GM18861 (cell line): Measurements from ENCODE around the gene PDGFA.

Experiments used
- ATAC-seq: cut with Tn5 transposase; IDR thresholded peaks from one replicate; pipeline ENCODE4 v1.9.1; 2021; ENCODE audit not compliant: unreplicated experiment

PDGFA gene

DNA sequence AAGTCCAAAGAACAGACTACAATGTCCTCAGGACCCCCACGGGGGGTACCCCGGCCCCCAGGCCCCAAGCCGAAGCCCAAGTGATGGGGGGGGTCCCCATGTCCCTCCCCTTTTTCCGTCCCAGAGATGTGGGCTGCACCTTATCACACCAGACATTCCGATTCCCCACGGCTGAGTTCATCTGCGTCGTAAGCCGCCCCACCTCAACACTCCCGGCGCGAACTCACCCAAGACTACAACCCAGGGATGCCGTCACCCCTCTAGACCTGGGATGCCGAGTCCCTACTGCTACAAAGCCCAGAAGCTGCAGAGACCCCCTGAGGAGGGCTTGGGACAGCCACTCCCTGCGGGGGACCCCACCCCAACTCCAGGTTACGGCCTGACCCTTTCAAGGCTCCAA is 14.5 kb downstream of the PDGFA start:
- ATAC-seq, result no peak

DNA sequence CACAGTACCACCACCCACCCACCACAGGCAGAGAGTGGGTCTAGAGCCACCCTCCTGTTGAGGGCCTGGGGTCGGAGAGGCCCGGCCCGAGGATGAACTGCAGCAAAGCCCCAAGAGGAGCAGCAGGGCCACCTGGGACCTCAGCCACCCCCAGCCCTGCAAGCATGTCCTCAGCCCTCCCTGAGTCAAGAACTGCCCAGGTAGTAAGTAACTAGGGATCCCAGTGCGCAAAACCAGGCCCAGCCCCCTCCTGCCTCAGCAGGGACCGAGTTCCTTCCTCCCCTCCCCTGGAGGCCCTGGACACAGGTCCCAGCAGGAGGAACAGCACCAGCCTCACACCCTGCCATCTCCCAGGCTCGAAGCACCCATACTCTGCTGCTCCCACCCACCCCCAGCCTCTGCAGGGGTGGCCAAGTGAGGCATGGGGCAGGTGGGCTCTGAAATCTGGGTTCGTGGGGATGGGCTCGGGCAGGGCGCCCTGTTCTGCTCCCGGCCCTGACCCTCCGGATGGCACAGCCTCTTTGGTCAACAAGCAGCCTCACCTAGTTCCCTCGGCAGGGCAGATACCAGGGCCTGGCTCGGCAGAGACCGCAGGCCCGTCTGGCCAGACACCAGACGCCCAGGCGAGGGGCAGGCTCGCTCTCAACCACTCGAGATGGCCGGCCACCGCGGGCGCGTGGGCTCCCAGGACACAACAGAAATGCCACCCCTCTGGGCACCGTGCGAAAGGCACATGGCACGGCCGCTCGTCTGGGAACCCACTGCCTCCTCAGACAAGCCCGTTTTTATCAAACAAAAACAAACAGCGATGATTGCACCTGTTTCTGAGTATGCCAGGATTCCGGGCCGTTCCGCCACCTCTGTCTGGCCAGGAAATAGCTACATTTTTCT is 15.2 kb downstream of the PDGFA start:
- no peak for ATAC-seq

DNA sequence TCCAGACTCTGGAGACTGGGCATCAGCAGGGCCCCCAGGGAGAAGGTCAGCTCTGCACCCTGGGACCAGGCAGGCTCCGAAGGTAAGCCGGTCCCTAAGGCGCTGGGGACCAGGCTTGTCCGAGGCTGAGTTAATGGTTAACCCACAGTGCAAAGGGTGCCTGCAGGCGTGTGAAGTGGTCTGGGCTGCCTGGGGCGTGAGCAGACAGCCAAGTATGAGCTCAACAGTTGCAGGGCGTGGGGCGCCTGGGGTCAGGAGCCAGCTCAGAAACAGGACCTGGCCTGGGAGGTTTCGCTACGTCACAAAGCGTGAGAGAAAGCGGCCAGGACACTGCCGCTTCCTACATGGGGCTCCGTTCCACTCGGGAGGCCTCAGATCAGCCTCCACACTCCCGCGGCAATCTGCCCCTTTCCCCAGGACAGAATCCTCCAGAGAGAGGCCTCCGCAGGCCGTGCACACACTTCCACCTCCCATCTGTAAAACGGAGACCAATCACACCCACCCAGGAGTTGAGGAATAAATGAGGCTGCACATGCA is 16.0 kb downstream of the PDGFA start:
- ATAC-seq, result no peak

DNA sequence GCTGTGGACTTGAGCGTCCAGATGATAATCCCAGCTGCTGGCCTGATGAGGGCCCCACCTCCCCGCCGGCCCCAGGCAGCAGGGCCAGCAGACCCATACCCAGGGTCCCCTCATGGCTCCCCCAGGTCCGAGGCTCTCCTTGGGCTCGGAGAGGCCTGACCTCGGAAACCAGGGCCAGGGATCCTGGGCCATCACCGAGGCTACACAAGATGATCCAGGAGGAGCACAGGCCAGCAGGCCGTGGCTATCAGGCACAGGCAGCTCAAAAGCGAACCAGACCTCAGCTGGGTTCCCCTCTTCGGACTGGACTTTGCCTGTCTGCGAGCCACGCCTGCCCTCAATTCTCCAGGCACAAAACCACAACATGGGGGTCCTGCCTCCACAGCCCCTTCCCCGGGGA is 17.4 kb downstream of the PDGFA start:
- ATAC-seq, result no peak

DNA sequence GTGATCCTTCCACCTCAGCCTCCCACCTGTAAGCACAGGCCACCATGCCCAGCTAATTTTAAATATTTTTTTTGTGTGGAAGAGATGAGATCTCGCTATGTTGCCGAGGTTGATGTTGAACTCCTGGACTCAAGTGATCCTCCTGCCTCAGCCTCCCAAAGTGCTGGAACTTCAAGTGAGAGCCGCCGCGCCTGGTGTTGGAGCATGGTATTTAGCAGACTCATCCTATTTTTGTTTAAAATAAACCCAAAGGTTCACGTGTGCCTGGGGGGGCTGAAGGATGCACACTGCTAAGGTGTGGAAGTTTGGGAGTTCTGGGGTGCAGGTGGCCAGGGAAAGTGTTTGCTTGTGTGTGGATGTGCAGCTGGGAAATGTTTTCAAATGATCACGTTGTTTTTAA is 18.1 kb downstream of the PDGFA start:
- ATAC-seq, result no peak

DNA sequence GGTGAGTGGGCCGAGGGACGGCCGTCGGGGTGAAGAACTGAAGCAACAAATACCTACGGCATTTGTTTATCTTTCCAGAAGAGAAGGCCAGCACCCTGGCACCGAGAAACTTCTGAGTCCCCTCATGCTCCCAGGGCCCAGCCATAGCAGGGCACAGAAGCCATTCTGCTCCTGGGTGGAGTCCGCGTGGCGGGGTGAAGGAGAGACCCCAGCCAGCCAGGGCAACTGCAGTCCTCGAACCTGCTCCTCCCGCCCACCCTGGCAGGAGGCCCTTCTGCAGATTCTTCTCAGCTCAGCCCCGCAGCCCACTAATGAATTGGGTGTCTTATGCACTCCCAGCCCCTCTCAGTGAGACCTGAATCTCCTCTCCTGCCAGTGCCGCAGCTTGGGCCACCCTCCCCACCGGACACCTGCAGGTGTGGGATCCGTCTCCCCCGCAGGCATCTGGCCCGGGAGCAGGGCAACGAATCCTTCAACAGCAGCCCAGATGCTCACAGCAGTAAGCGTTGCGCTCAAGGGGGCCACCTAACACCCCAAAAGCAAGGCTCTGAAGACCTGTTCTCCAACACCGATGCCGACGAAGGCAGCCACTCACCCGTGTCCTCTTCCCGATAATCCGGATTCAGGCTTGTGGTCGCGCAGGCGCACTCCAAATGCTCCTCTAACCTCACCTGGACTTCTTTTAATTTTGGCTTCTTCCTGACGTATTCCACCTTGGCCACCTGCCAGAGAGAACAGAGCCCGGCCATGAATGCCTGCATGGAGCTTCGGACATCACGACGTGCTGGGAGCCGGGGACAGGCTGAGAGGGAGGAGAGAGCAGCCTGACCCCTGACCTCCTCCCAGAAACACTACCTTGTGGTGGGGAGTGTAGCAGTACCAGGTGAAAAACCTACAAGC is 18.9 kb downstream of the PDGFA start:
- no peak for ATAC-seq

DNA sequence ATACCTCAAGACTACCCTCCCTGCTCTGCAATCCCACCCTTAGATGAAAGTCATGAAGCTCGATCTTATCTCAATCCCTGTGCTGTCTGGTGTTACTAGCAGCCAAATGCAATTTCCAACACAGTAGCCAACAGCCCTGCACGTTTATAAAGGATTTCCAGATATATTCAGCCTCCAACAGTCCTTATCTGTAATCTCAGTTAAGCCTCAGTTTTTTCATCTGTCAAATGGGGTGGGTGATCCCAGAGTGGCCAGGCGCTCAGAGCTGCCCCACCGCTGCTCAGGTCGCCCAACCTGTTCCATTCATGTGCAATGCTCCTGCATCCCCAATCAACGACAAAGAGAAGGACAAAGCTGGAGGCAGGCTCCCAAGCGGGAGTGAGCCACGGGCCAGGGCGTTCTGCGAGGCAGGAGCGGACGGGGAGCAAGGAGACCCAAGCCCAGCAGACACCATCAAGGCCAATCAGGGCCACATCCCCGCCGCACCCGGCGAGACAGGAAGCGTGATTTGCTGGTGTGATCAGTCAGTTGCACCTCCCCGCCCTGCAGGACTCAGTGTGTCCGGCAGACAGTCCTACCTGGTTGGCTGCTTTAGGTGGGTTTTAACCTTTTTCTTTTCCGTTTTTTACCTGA is 19.7 kb downstream of the PDGFA start:
- no peak for ATAC-seq

DNA sequence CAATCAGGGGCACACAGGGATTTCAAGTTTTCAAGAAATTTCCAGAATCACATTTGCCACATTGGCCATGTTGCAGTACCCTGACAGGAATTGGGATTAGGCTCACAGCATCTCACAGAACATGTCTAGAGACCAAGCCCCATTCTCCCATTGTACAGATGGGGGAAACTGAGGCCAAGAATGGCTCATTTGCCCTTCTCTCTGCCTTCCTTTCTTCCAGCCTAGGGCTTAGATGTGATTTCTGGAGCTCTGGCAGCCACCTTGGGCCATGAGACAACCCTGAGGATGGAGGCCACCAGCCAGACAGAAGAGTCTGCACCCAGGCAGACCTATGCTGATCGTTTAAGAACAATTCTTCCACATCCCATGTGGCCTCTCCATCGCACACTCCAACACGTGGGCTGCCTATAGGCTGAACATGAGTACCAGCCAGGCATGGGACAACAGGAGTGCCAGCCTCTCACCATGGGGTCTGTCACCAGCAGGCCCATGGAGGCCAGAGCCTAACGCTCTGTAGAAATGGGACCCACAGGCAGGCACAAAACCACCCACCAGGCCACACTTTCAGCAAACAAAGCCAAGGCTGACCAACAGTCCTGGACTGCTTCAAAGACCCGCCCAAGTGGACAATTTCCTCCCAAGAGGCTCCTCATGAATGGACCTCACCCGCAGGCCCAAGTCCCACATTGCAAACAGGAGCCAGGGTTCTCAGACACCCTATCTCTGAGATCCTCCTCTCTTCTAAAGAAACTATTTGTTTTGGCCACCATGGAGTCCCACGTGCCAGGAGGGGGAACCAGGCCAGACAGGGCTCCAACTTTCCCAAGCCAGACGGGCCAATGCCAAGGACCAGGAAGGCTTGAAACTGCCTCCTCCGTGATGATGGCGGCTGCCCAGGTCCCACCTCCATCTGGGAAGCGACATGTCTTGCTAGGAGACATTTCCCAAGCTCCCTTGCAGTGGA is 20.7 kb downstream of the PDGFA start:
- no peak for ATAC-seq

DNA sequence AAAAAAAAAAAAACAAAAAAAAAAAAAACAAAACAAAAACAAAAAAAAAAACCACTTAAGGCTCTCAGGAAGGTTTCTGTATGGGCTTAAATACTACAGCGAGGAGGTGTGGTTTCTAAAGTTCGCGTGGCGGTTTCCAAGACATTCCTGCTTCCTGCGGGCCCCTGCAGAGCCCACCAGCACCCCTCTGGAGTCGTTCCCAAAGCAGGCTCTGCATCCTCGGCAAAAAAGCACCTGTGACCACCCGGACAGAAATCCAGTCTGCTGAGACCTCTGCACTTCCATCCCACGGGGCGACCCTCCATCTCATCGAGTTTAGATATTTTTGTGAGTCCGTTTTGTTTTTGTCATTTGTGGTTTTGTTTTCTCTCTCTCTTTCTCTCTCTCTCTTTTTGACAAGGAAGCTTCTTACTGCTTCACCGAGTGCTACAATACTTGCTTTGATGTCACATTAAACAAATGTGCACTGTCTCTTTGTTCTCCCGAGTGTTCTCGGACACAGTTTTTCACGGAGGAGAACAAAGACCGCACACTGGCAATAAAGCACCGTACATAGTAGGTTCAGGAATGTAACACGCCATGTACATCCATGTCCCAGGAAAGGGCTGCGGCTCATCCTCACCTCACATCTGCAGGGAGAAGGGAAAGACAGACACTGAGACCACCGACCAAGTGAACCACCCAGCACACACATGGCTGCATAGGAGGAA is 21.5 kb downstream of the PDGFA start:
- ATAC-seq, result no peak

DNA sequence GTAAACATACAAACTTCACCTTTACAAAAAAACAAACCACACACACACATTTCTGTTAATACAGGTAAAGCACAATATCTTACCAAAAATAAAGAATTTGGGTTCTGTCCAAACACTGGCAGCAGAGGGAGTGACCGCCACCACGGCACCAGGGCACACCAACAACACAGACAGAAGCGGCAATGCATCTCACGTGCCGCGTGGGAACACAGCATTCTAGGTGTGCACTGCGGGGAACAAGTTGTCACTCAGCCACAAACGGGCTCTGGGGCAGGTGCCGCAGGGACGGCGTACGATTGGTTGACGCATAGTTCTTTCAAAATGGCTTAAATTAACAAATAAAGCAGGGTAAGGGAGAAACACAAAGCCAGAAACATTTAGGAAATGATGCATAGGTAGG is 22.3 kb downstream of the PDGFA start:
- ATAC-seq, result no peak

DNA sequence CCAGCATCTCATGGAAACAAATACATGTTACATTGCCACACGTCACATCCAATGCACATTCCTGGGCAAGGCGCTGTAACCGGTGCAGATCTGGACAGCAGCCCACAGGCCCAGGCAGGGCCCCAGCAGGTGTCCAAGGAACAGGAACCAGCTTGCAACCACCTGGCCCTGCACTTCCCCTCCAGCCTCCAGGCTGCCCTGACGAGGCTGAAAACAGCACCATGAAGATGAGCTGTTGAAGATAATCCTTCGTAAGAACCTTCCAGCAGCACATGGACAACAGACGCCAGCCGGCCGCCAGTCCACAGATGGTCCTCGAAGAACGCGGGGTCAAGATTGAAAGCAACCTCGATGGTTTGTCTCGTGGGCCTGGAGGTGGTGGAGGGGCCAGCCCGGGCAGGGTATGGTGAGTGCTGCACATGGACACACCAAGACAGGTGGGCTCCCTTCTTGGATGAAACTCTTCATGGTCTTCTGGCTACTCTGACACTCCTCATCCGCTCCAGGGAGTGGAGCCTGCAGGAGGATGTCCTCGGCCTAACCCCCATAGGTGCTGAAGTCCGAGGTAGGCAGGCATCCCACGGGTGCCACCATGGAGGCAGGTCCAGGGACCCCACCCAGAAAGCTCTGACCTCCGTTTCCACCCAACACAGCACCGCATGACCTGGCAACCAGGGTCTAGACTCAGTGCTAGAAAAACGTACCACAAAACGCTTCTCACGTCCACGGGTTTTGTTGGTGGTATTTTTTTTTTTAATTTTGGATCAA is 22.9 kb downstream of the PDGFA start:
- no peak for ATAC-seq

DNA sequence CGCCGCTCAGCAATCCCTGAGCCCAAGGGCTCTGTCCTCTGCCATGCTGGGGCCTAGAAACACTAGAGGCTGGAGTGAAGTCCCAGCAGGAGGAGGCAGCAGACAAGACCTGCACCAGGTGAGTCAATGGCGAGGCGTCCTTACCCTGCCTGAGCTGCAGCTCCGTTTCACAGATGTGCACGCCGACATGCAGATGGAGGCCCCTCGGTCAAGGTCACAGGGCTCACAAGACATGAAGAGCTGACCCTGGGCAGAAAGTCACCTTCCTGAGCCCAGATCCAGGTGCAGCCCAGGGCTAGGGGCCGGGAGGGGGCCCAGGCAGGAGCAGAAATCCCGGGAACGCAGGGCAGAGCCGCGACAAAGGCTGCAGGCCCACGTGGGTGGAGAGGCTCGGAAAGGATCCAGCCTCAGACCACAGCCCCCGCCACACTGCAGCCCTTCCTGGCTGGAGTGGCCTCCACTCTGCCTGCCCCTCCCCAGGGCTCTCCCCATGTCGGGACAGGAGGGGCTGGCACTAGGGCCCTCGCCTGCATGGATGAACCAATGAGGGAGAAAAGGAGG is 23.8 kb downstream of the PDGFA start:
- ATAC-seq, result no peak

DNA sequence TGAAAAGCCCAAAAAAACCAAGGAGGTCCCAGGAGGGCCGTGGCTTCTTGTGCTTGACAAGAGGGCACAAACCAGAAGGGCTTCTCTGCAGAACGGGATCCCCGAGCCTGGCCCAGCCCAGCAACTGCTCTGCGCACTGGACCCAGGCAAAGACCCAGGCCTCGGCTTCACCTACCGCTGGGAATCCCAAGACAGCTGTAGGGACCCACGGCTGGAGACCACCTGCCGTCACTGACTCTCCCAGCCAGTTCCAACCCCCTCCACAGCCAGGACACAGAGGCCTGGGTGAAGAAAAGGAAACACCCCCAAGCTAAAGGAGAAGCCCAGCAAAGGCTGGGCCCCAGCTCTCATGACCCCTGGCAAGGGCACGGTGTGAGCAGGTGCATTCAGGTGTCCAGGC is 24.3 kb downstream of the PDGFA start:
- ATAC-seq, result no peak

DNA sequence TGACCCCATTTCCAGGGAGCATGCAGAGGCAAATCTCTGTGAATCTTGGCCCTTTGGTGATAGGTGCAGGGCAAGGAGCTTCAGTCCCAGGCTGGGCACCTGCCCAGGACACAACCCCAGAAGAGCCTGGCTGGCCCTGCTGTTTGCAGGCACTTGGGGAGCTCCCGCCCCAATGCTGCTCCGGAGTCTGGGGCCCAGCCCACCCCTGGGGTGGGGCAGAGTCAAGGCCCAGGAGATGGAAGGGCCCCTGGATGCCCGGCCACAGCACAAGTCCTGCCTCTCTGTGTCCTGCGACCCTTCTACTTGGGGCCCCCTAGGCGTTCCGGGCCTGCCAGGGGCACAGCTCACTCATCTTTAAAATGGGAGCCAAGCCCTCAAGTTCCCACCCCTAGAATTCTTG is 24.7 kb downstream of the PDGFA start:
- ATAC-seq, result no peak

DNA sequence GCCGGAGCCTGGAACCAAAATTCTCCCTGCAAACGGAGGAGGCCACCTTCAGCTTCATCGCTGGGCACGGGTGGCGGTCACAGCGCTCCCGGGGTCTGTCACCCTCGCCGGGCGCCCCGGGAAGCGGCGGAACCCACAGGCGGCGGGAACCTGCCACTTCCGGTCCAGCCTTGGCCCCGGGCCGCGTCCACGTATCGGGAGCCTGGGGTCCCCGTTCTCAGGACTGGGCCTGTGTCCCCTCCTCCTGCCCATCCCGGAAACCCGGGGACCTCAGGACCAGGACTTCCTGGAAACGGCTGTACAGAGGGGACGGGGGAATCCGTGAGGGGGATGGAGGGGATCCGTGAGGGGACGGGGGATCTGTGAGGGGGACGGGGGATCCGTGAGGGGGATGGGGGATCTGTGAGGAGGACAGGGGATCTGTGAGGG is 25.4 kb downstream of the PDGFA start:
- ATAC-seq, result no peak

DNA sequence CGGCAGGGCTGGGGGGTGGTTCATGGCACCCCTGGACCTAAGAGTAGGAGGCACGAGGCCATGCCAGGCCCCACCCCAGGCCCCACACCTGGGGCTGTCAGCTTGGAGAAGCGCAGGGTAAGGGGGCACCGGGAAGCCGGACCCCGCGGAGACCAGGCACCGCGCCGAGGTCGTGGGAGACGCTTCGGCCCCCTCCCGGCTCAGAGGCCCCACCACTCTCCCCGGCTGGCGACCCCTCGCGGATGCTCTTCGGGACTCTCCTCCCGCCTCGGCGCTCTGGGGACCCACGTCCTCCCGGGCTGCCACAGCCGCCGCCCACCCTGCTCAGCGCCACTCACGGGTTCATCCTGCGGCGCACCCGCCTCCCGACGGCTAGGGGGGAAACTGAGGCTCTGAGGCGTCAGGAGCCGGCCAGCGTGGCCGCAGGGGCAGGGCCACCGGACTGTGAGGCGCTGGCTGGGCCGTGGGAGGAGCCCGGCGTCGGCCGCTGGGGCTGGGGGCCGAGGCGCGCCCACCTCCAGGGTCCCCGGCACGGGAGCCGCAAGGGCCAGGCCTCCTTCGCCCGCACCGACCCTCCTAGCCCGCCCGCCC is 25.9 kb downstream of the PDGFA start:
- no peak for ATAC-seq

DNA sequence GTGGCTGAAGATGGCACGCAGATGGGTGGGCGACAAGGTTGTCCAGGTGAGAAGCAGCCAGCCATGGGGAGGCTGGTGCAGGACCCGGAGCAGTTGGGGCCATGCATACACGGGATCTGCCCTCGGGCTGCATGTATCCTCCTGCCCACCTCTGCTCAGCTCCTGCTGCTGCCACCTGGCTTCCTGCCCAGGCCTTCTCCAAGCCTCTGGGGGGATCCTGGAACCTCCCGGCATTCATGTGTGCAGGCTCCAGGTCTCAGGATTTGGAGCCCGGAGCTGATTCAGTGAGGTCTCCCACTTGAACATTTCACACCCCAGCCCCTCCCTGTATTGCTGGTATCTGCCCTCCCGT is 27.0 kb downstream of the PDGFA start:
- no peak for ATAC-seq
